Measurements from ENCODE around the gene PADI1.

PADI1 gene

GRCh38 chr1:17204546-17205440 lies at the start of gene PADI1:
Gene PADI1 (plus strand): TSS chr1:17205128. CDS start chr1:17205218, 90 bp downstream.
- no peak for DNase-seq (ENCODE audit: low read depth)

DNA sequence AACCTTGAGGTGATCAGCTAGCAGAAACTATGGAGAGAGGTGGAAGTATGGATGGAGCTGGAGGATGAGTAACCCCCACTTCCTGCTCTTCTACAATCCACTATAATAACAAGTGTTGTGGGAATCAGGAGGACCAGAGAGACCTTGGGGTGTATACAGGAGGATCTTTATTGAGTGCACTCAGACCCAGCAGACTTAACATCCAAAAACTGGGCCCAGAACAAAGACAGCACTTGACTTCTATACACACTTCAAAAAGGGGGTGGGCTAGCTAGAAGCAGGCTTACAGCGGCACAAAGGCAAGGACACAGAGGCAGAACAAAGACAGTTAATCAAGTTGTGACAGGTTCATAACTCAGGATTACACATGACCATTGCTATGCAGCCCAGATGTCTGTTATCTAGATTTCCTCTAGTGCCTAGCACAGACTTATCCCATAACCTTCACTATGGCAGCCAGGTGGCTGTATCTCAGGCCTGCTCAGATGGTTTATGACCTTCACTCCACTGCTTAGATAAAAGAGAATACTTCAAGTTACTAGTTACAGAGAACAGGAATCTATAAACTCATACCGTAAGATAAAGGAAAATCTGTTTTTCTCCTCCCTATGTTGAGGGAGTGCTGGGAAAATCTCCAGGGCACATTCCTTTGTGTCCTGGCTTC lies 49.5 kb upstream of the PADI1 start:
- no peak for DNase-seq (ENCODE audit: low read depth)

GRCh38 chr1:17156108-17156507 lies 48.8 kb upstream of the PADI1 start:
- DNase-seq (ENCODE audit: low read depth): no peak

GRCh38 chr1:17158961-17159360 lies 46.0 kb upstream of the PADI1 start:
- no peak for DNase-seq (ENCODE audit: low read depth)

DNA sequence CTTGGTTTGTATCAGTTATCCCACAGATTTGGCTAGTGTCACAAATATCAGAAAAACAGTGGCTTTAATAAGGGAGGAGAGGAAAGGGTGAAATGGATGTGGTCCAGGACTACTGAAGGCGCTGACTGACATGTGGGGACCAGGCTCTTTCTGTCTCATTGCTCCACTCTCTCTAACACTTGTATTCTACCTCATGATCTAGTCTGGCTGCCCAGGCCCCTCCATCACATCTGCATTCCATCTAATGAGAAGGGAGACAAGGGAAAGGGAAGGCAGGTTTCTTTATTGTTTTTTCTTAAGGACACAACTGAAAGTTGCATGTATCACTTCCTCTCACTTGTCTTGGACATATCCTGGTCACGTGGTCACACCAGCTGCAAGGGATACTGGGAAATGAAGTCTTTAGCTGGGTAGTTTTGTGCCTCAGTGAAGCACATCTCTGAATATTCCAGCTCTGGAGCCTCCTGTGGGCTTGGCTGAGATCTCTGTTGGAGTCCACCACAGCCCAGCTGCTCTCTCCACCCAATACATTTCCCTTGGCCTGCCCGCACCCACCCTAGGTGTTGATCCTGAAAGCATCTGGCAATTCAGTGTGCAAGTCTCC lies 43.7 kb upstream of the PADI1 start:
- DNase-seq (ENCODE audit: low read depth): no peak

GRCh38 chr1:17161926-17162800 lies 42.8 kb upstream of the PADI1 start:
- no peak for DNase-seq (ENCODE audit: low read depth)

DNA sequence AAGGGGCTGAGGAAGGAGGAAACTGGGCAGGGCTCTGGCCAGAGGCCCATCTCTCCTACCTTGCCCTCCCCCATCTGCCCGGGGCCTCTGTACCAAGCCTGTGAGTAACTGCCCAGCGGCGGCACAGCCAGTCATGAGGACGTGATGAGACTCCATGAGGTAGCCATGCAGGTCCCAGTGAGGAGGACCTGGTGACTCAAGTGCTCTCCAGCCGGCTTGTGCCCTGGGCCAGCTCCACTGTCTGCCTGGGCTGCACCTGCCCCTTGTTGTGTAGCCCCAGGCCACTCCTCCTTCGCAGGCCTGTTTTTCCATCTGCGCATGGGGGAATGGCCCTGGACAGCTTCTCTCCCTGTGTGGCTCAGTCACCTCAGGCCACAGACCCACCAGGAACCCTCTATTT lies 42.0 kb upstream of the PADI1 start:
- DNase-seq (ENCODE audit: low read depth): no peak

- no peak for DNase-seq (ENCODE audit: low read depth)
Measured at GRCh38 chr1:17163371-17163770, 41.6 kb upstream of the PADI1 start.

DNA sequence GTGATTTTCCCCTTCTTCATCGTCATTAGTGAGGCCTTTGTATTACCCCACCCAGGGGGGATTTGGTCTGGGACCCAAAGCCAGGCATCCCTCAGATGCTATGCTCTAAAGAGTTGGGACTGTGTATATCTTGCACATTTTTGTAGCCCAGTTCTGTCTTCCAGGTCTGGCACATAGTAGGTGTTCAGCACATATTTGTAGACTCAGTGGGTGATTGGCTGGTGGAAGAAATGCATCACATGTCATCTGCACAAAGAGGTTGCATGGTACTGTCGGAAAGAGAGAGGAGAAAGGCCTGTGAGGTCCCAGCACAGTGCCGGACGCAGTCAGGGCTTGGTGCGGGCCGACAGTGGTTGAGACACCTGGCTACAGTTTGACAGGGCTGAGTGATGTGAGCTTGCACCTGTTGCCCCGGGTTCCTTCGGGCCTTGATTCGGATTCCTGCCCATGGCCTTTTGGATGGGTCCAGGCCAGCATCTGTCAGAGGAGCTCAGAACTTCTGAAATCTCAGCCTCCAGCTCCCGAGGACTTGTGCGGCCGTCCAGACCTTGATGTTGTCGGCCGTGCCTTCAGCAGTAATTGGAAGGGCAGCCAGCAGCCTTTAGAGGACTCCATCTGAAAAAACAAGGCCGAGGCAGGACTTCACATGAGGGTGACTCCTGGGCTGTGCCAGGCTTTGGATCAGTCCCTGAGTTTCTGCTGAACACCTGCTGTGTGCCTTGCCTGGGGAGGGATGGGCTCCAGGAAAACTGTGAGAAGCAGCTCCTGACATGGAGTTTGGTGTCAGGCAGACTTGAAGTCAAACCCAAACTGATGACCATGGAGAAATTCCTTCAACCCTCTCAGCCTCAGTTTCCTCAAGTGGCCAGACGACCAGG lies 40.9 kb upstream of the PADI1 start:
- DNase-seq (ENCODE audit: low read depth): no peak

- DNase-seq (ENCODE audit: low read depth): no peak
Measured at GRCh38 chr1:17165823-17166222, 39.1 kb upstream of the PADI1 start.

- DNase-seq (ENCODE audit: low read depth): no peak
Measured at GRCh38 chr1:17167041-17167785, 37.7 kb upstream of the PADI1 start.

GRCh38 chr1:17167786-17168090 lies 37.2 kb upstream of the PADI1 start:
- no peak for DNase-seq (ENCODE audit: low read depth)

- DNase-seq (ENCODE audit: low read depth): no peak
Measured at GRCh38 chr1:17168091-17168876, 36.6 kb upstream of the PADI1 start.

- no peak for DNase-seq (ENCODE audit: low read depth)
Measured at GRCh38 chr1:17170571-17170970, 34.4 kb upstream of the PADI1 start.

- DNase-seq (ENCODE audit: low read depth): no peak
Measured at GRCh38 chr1:17173217-17173616, 31.7 kb upstream of the PADI1 start.

DNA sequence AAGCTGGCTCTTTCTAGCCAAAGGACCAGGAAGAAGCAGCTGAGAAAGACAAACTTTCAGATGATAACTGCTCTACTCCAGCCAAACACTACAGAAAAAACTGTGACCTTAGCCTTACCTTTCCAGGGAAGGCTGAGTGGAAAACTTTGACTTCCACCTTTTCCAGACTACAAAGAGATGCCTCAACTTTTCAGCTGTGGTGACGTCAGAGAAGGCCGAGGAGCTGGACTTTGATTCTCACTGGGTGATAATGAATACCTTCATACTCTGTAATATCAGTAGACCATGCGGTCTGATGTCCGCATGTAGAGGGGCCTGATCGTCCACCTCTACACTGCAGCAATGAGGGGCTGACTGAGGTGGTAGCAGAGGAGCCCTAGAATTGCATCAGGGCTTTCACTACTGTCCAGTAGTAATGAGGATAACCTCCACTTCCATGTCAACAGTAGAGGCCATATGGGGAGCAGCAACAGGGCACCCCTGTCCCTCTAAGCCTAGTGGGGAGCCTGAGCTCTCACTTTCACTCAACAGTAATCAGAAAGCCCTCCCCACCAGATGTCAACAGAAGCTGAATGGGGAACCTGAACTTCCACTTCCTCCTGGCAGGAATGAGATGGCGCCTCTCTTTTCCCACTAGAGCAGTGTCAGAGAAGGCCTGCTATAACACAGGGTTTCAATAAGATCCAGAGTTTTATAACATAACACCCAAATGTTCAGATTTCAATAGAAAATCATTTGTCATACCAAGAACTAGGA lies 28.4 kb upstream of the PADI1 start:
- no peak for DNase-seq (ENCODE audit: low read depth)

- DNase-seq (ENCODE audit: low read depth): no peak
Measured at GRCh38 chr1:17177651-17178050, 27.3 kb upstream of the PADI1 start.

DNA sequence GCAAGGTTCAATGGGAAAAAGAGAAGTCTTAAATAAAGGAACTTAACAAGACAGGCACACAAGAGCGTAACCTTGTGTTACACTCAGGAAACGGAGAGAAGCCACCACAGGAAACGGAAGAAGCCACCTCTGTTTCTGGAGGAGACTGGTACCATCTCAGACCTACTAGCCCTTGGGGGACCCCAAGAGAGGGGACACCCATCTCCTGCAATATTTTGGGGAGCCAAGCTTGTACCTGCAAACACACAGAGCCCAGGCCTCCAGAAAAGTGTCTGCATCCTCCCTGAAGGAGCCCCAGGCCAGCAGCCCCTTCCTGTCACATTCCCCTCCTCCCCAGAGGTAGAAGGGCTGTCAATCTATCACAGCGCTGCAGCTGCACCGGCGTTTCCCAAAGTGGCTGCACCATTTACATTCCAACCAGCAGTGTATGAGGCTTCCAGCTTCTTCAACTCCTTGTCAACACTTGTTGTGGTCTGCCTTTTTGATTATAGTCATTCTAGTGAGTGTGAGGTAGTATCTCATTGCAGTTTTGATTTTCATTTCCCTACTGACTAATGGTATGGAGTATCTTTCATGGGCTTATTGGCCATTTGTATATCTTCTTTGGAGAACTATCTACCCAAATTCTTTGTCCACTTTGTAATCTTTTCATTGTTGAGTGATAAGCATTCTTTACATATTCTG lies 23.0 kb upstream of the PADI1 start:
- DNase-seq (ENCODE audit: low read depth): no peak
